NCI-H82 (cell line): ENCODE data around the gene SPATA3.

Experiments used
- DNase-seq: peaks from one replicate; lab custom pipeline; 2025; lab: John Stamatoyannopoulos, UW

Gene SPATA3

DNA sequence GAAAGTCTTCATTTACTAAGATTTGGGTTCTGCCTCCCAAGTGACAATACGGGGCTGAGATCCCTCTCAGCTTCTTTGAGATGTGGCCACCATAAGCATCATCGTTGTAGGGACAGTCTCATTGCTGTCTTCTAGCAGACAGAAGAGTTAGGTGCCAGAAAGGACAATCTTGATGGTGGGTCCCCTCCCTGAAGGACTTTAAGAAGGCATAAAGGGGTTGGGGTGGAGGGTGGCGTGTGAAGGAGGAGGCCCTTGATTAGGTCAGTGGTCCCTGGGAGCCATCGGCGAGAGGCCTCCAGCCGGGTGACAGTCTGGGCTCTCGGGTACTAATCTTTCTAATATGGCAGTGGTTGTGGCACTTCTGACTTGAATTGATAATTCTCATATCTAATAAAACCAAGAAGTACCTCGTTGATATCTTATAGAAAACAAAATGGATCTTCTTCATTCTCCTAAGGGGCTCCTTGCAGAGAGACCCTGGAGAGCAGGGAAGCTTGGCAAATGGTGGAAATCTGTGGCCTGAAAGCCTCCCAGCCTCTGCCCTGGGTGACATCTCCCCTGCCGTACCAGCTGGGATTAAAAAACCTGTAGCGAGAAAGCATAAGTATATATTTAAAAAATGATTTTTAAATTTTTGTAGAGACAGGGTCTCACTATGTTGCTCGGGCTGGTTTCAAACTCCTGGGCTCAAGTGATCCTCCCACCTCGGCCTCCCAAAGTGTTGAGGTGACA lies 53.5 kb downstream of the SPATA3 start:
- no peak for DNase-seq

DNA sequence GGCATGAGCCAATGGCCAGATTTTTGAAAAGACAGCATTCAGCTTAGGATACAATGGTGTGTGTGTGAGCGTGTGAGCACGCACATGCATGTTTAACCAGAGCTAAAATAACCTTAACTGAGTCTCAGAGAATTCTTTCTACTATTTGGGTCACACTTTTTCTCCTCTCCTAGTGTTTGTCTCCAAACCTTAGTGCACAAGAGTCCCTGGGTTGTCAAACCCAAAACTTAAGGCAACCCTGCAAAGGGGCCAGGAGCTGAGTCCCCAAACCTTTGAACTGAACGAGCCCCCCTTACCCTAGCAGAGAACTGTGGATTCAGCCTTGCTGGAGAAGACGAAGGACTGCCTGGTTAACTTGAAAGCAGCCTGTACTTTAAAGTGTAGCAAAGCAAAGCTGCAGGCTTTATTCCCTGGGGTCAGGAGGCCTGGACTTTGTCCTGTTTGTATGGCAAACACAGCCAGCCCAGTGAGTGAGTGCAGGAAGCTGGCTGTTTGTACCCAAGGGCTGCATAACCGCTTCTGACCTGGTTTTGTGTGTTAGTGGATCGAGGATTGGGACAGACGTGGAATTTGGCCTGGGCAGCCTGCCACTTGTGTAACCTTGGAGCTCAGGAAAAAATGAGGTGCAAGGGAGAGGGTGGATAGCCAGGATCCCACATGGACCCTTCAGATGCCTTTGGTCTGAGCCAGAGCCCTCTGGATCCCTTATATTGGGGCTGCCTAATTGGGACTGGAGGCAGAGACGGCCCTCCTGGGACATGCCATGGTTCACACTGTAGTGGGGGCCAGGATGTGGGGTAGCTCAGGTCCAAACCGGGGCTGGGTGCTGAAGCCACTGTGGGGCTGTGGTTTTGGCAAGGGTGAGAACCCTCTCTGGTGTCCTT lies 54.3 kb downstream of the SPATA3 start:
- DNase-seq = no peak

- DNase-seq = no peak
These were observed 55.2 kb downstream of the SPATA3 start for GRCh38 chr2:231051116-231051515.

GRCh38 chr2:231052494-231053451 lies 56.9 kb downstream of the SPATA3 start:
- peak; percentile 94 for DNase-seq

- no peak for DNase-seq
These were observed 57.9 kb downstream of the SPATA3 start for GRCh38 chr2:231053846-231054245.

- DNase-seq = peak; percentile 96
These were observed 60.8 kb downstream of the SPATA3 start, which contains the start of gene PSMD1 for GRCh38 chr2:231056453-231057416. TSS of gene PSMD1 (plus strand) at chr2:231056867. CDS start at chr2:231057026, 159 bp downstream.

DNA sequence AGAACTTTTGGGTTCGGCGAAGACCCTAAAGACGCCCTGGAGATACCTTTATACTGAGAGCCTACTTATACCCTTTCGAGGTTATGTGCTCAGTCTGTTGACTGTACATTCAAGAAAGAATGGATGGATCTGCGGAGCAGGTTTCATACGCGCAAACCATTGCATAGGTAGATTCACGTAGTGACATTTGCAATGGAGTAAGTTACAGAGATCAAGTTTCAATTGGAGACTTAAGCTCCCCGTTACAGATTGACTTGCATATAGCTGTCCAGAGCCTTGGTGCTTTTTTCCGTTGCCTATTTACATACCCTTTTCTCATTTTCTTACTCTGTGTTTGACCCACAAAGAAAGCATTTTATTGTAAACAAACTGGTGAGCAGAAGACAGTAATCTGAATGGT lies 61.7 kb downstream of the SPATA3 start:
- DNase-seq = peak; percentile 35
